ENCODE measurements around the gene MCTP2. TPM values are rescaled to one million over a fixed set of nuclear protein-coding genes. Genes with fewer than 3 reads are reported as not detected.

MCTP2 gene
- total RNA-seq, 4 donors from 2014 or later: 1.5 to 10.3 (median 5.7) TPM

DNA sequence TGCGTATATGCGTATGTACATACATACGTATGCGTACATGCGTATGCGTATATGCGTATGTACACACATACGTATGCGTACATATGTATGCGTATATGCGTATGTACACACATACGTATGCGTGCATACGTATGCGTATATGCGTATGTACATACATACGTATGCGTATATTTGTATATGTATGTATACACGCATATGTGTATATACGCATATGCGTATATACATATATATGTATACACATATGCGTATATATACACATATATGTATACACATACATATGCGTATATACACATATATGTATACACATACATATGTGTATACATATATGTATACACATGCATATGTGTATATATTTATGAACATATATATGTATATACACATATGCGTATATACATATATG is 12.1 kb downstream of the MCTP2 start:
- Histone ChIP-seq H3K27ac (no peak overlapping the region), H3K27me3 (no peaks in the 10 kb centered on the region), H3K4me3 (no peak overlapping the region), H3K9me3 (no peaks in the 10 kb centered on the region), H3K36me3 (no peaks in the 10 kb centered on the region), H3K4me1 (peaks cover 0 to 3% (median 0%) of the 10 kb centered on the region in 3 donors)
- TF ChIP-seq CTCF (IDR thresholded peaks at IDR 0.05): no peak
- TF ChIP-seq EP300 (IDR thresholded peaks at IDR 0.05): no peak
- no peak for TF ChIP-seq POLR2AphosphoS5 (IDR thresholded peaks at IDR 0.05)
- no peak for TF ChIP-seq POLR2A (IDR thresholded peaks at IDR 0.05)
- no peak for ATAC-seq
- 89 to 92% methylated on average over 24 of the region's 24 CpGs for WGBS, 2 donors (ENCODE audit: low coverage in 1 of 2)

DNA sequence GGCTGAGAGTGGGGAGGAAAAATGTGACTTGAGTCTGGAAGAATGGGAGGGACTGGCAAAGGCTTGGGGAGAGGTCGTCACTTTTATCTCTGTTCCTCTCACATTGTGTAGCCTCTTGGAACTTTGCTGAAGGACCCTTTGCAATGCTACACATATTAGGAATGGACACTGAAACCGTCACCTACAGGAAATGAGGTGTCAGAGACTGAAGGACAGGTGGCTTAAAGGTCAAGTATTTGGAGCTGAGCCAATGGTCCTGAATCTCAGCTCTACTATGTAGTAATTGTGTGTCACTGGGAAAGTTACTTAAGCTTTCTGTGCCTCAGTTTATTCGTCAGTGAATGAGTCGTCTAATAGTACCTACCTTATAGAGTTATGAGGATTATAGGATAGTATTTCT is 14.7 kb downstream of the MCTP2 start:
- no peak for ATAC-seq
- no peaks in the 10 kb centered on the region for H3K4me1 ChIP-seq
- 49 to 68% methylated on average over 2 to 4 of the region's 4 CpGs for WGBS, 2 donors (ENCODE audit: low coverage in 1 of 2)
- no peaks in the 10 kb centered on the region for H3K36me3 ChIP-seq
- TF ChIP-seq EP300 (IDR thresholded peaks at IDR 0.05) (no peak), CTCF (IDR thresholded peaks at IDR 0.05) (no peak), POLR2AphosphoS5 (IDR thresholded peaks at IDR 0.05) (no peak), POLR2A (IDR thresholded peaks at IDR 0.05) (no peak)
- H3K4me3 ChIP-seq: no peak overlapping the region
- H3K9me3 ChIP-seq: no peaks in the 10 kb centered on the region
- H3K27me3 ChIP-seq: no peaks in the 10 kb centered on the region
- no peak overlapping the region for H3K27ac ChIP-seq

DNA sequence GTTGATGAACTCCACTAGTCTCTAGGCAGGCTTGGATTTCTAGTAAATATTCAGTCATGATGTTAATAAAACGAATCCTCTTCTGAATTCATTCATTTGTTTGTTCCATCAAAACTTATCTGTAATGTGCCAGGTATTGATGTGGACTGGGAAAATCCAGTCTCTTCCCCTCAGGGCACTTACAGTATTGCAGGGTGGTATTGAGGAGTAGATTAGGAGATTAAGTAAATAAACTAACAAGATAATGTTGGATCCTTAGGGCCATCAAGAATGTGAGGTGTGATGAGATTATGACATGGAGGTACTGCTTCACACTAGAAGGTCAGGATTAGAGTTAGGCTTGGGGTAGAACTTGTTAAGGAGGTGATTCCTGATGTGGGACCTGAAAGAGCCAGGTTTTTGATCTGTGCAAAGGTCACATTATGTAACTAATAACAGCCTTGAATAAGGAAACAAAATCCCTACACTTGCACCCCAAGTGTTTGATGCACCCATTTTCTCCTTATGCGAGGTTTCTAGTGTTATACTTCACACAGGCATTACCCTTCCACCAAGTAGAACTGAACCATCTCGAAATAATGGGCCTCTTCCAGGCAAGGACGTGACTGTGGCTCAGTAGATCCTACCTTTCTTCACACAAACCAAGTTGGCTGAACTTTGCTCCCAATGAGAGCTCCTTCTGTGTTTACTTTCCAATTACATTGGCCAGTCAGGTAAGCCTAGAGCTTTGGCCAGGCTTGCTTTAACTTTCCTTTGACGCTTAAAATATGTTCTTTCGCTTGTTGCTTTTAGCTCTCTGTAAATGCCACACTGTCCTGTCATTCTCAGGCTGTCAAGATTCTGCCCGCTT is 16.7 kb downstream of the MCTP2 start:
- Histone ChIP-seq H3K4me3 (no peak overlapping the region), H3K4me1 (no peaks in the 10 kb centered on the region), H3K27me3 (no peaks in the 10 kb centered on the region), H3K9me3 (no peaks in the 10 kb centered on the region), H3K36me3 (no peaks in the 10 kb centered on the region), H3K27ac (no peak overlapping the region)
- WGBS, 2 donors (ENCODE audit: low coverage in 1 of 2): 73 to 83% methylated on average over 7 of the region's 7 CpGs
- TF ChIP-seq POLR2AphosphoS5 (IDR thresholded peaks at IDR 0.05) (no peak), CTCF (IDR thresholded peaks at IDR 0.05) (no peak), EP300 (IDR thresholded peaks at IDR 0.05) (no peak), POLR2A (IDR thresholded peaks at IDR 0.05) (no peak)
- no peak for ATAC-seq

- Histone ChIP-seq H3K4me1 (no peaks in the 10 kb centered on the region), H3K4me3 (no peak overlapping the region), H3K27ac (no peak overlapping the region), H3K27me3 (no peaks in the 10 kb centered on the region), H3K36me3 (no peaks in the 10 kb centered on the region), H3K9me3 (no peaks in the 10 kb centered on the region)
- 80 to 86% methylated on average over 2 of the region's 2 CpGs for WGBS, 2 donors (ENCODE audit: low coverage in 1 of 2)
- TF ChIP-seq EP300 (IDR thresholded peaks at IDR 0.05) (no peak), CTCF (IDR thresholded peaks at IDR 0.05) (no peak), POLR2A (IDR thresholded peaks at IDR 0.05) (no peak), POLR2AphosphoS5 (IDR thresholded peaks at IDR 0.05) (no peak)
- ATAC-seq: no peak
These were observed 19.4 kb downstream of the MCTP2 start for GRCh38 chr15:94250801-94251200.

GRCh38 chr15:94252223-94252766 is 20.9 kb downstream of the MCTP2 start:
- WGBS, 2 donors (ENCODE audit: low coverage in 1 of 2): 75 to 80% methylated on average over 1 of the region's 1 CpG
- ATAC-seq: no peak
- Histone ChIP-seq H3K27ac (no peak overlapping the region), H3K36me3 (no peaks in the 10 kb centered on the region), H3K9me3 (no peaks in the 10 kb centered on the region), H3K4me1 (no peaks in the 10 kb centered on the region), H3K4me3 (no peak overlapping the region), H3K27me3 (no peaks in the 10 kb centered on the region)
- TF ChIP-seq CTCF (IDR thresholded peaks at IDR 0.05) (no peak), POLR2A (IDR thresholded peaks at IDR 0.05) (no peak), EP300 (IDR thresholded peaks at IDR 0.05) (no peak), POLR2AphosphoS5 (IDR thresholded peaks at IDR 0.05) (no peak)
